NCI-H1694 (cell line): ENCODE data around the gene SERAC1.
"Not testable (repeated sequence)": the region's sequence is repeated elsewhere in the genome, so short reads cannot be mapped to it uniquely, and the experiment has no call there.

ENCODE experiments used
- DNase-seq: peaks from one replicate; lab custom pipeline; 2025; lab: John Stamatoyannopoulos, UW

The SERAC1 gene

DNA sequence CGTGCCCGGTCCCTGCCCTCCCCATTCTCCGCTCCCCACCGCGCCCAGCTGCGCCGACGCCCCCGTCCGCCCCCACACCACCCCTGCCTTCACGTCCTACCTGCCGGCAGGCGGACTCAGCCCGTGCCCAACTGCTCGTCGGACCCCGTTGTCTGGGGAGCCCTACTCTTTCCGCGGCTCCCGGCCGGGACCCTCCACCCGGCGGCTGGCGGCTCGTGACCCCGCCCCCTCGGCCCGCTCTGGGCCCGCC is at the start of gene SERAC1:
Gene SERAC1 (minus strand): TSS at position 223 of the 250 bp plus-strand sequence. CDS start 9,899 bp downstream, outside the sequence.
- no peak for DNase-seq

DNA sequence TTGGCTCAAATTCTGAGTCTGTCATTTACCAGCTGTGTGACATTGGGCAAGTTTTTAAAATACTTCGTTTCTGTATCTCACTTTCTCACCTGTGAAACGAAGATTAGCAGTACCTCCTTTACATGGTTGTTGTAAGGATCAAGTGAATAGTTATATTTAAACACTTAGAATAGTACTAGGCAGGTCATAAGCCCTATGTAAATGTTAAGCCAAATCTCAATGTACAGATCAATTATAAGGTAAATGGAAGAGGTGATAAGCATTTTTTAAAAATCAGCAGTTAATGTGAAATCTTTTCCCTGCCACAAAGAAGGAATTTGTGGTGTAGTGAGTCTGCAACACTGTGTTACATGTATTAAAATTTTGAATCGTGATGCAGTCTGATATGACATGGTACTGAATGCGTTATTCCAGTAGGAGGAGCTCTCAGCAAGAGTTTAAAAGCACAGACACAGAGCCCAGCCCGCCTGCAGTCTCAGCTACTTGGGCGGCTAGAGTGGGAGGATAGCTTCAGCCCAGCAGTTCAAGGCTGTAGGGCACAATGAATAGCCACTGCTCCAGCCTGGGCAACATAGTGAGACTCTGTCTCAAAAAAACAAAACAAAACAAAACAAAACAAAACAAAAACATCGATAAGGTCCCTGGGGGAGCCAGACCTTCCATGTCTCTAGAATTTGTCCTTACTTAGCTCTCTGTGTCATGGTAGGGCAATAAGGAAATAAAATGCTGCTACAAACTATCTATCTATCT is 46.0 kb upstream of the SERAC1 start:
- DNase-seq = peak; percentile 51

DNA sequence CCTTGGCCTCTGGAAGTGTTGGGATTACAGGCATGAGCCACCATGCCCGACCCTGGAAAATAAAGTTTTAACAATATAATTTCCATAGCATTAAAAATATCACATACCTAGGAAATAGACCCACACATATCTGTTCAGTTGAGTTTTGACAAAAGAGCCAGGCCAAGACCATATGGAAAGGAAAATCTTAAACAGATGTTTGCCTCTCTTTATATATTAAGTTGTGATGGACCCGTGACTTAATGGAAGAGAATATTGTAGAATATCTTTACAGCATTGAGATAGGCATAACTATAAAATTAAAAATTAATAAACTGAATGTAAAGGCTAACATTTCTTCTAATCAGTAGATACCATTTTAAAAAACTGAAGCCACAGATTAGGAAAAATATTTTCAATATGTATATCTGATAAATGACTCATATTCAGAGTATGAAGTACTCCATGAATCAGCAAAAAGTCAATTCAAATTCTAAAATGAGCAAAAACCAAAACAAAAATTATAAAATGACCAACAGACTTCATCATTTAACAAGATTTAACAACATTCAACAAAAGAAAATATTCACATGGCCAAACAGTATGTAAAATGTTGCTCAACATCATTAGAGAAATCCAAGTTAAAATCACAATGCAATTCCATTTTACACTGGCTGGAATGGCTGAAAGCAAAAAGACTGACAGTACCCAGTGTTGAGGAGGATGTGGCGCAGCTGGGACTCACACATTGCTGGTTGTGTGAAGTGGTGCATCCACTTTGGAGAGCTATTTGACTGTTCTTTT is 43.4 kb upstream of the SERAC1 start:
- no peak for DNase-seq

DNA sequence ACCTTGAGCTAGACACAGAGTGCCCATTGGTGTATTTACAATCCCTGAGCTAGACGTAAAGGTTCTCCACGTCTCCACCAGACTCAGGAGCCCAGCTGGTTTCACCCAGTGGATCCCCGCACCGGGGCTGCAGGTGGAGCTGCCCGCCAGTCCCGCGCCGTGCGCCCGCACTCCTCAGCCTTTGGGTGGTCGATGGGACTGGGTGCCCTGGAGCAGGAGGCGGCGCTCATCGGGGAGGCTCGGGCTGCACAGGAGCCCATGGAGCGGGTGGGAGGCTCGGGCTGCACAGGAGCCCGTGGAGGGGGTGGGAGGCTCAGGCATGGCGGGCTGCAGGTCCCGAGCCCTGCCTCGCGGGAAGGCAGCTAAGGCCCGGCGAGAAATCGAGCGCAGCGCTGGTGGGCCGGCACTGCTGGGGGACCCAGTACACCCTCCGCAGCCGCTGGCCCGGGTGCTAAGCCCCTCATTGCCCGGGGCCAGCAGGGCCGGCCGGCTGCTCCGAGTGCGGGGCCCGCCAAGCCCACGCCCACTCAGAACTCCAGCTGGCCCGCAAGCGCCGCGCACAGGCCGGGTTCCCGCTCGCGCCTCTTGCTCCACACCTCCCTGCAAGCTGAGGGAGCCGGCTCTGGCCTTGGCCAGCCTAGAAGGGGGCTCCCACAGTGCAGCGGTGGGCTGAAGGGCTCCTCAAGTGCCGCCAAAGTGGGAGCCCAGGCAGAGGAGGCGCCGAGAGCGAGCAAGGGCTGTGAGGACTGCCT is 41.7 kb upstream of the SERAC1 start:
- not testable (repeated sequence) for DNase-seq

DNA sequence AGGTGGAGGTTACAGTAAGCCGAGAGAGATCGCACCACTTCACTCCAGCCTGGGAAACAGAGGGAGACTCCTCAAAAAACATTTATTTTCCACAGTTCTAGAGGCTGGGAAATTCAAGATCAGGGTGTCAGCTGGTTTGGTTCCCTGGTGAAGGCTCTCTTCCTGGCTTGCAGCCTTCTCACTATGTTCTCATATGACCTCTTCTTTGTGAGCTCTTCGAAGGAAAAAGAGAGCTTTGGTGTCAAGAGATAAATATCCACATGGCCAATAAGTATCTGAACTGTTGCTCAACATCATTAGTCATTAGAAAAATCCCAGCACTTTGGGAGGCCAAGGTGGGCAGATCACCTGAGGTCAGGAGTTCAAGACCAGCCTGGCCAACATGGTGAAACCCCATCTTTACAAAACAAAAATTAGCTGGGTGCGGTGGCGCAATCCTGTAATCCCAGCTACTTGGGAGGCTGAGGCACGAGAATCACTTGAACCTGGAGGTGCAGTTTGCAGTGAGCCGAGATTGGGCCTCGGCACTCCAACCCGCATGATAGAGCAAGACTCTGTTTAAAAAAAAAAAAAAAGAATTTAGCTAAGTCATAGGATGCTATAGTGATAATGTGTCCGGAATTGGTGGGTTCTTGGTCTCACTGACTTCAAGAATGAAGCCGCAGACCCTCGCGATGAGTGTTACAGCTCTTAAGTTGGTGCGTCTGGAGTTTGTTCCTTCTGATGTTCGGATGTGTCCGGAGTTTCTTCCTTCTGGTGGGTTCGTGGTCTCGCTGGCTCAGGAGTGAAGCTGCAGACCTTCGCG is 40.4 kb upstream of the SERAC1 start:
- not testable (repeated sequence) for DNase-seq

DNA sequence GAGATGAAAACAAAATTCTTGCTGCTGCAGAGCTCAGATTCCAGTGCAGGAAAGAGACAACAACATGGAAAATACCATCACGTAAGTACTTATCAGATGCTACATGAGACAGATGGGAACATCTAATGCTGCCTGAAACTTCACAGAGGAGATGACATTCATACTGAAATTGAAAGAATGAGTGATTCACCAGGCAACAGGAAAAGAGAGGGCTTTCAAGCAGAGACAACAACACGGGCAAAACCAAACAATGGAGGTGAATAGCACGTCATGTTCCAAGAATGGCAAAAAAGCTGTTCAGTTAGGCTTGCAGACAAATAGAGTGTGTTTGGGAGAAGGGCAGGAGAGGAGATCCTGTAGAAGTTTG is 39.3 kb upstream of the SERAC1 start:
- DNase-seq = no peak

DNA sequence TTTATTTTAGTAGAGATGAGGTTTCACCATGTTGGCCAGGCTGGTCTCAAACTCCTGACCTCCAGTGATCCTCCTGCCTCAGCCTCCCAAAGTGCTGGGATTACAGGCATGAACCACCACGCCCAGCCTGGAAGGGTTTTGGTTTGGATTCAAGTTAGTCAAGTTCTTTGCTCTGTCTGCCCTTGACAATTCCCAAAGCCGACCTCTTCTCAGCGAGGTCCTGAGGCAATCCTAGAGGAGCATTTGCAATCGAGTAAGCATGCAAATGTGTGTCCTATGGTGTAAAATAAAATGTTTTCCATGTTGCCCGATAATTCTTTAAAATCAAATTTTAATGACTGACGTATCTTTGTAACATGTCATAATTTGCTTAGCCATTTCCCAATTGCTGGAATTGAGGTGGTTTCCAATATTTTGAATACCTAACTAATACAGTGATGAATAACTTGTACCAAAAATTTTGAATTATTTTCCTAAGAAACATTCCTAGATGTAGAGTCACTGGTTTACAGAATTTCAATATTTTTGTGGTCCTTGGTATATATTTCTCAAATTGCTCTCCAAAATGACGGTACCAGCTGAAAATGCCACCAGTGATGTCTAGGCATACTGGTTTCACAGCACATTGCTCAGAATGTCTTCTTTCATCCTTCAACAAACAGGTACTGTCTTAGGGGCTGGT is 38.8 kb upstream of the SERAC1 start:
- DNase-seq = no peak

DNA sequence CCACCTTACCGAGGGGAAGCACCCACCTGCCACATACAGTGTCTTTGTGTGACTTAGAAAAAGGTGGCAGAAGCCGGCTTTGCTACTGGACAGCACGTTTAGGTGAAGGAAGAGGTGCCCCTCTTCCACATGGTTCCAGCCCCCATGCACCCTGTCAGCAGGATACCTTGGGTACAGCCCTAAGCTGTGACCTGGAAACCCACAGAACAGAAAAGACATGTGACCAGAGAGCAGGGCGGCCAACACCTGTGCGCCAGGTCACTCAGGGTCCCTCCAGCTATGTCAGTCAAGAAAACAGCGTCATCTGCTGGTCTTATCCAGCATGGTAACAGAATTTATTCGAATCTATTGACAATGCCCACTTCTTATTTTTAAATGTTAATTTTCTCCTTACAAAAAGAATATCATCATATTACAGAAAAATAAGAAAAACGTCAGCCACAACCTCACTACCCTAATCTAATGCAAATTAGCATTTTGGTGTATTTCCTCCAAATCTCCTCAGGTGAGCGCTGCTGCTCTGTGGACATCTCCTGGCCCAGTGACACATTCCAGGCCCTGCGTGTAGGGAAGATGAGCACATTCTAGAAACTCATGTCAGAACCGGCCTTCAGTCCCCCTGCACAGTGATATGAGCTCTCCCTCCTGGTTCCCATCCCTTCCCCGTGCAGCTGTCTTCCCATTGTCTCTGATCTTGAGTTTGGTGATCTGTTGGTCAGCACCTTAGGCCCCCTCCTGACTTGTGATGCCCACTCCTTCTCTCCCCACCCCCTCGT is 37.3 kb upstream of the SERAC1 start:
- no peak for DNase-seq

DNA sequence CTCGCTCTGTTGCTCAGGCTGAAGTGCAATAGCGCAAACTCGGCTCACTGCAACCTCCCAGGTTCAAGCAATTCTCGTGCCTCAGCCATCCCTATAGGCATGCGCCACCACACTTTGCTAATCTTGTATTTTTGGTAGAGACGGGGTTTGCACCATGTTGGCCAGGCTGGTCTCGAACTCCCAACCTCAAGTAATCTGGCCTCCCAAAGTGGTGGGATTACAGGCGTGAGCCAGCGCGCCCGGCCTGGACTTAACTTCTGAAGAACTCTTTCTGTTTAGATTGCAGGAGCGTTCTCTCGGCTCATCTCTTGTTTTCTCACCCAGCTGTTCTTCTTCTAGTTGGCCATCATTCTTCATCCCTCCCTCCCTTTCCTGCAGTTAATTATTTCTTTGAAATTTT is 30.4 kb upstream of the SERAC1 start:
- no peak for DNase-seq

DNA sequence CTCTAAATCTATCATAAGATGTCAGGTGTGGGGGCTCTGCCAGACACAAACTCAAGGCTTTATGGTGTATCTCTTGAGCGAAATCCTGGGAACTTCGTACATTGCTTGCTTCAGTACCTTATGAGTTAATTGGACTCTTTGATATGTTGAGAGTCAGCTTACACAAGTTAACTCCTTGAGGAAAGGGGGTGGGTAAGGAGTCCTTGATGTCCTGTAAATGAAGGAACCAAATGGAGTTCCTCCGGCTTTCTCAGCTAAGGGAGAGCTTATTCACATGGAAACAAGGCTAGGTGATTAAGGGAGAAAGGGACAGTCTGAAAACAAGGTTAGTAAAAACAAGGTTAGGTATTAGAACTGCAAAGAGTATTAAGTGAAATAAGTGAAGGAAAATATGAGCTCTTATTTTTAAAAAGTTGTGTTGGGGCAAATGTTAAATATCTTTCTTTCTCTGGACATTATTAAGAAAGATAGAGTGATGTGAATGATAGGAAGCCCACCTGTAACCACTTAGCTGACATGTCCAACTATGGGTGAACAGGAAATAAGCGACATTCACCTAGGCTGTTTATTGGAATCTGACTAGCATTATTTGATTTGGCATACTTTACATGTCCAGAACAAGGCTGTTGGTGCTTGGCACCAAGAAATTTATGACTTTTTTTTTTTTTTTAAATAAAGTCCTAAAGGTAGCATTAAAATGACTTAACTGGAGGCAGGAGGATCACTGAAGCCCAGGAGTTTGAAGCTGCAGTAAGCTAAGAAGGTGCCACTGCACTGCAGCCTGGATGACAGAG is 26.6 kb upstream of the SERAC1 start:
- no peak for DNase-seq

DNA sequence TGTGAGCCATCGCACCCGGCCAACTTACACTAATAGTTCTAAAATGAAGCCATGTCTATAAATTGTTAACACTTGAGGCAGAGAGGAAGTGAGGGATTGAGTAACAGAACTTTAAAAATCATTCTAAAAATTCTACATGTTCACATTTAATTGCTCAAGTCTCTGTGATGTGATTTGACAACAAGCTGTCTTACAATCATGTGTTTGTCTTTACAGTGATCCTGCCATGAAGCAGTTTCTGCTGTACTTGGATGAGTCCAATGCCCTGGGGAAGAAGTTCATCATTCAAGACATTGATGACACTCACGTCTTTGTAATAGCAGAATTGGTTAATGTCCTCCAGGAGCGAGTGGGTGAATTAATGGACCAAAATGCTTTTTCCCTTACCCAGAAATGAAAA is 23.7 kb upstream of the SERAC1 start:
- DNase-seq = no peak

DNA sequence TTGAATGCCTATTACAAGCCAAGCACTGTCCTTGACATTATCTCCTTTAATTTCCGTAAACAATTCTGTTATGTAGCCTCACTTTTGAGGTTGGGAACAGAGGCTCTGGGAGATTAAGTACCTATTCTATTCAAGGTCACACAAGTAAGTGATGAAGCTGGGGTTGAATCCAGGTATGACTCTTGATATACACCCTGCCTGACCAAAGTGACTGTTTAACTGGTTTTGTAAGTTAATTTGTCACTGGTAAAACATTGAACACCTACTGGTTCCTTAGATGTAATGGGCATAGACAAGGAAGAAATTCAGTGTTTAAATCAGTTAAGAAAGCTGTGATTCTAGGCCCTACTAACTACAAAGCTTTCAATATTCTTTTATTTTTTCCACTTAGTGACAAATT is 23.0 kb upstream of the SERAC1 start:
- no peak for DNase-seq

DNA sequence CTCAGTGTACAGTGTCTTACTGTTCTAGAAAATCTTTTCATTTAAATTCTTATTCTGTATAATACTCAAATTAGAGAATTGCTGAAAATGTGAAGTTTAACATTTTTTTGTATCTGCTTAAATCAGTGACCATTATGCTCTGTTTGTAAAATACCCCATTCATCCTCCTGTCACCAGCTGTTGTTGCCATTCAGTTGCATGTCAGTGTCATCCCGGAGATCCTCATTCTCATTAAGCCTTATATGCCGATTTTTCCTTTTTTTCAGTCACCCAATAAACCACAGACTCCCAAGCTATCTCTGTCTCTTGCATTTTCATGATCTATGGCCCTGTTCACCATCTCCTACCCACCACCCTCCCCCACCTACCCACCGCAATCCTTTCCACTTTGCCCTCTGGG is 20.5 kb upstream of the SERAC1 start:
- DNase-seq = no peak

DNA sequence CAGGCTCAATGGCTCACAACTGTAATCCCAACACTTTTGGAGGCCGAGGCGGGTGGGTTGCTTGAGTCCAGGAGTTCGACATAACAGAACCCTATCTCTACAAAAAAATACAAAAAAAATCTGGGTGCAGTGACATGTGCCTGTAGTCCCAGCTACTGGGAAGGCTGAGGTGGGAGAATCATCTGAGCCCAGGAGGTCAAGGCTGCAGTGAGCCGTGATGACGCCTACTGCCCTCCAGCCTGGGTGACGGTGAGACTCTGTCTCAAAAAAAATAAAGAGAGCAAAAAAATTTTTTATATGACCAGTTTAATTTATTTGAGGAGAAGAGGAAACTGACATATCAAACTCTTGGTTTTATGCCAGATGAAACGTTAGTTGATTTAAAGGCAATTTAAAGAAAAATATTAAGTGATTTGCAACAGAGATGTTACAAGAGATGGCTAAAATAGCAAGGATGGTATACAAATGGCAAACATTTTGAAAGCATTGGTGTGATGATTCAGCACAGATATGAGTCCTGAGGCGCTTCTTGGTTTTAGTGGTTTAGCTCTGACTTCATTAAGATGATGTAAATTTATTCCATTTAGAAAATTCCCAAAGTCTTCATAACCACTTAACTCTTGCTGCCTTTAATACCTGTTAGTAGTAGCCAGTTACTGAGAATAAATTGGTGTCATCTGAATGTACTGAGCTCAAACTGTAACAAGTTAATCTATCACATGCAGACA is 17.8 kb upstream of the SERAC1 start:
- DNase-seq = no peak

DNA sequence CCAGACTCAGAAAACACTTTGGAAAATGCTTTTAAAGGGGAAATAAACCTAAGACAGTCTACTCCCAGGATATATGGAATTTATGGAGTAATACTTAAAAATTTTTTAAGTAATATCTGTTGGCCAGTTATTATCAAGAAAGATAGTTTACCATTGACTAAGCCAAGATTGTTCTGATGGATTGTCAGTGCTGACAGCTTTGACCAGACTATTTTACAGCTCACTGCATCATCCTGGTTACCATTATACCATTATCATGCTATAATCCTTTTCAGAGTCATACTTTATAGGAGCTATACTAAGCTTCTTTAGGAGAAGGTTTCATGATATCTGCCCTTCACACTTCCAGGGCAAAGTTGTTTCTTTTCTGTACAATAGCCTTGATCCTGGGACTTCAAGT is 16.5 kb upstream of the SERAC1 start:
- no peak for DNase-seq

DNA sequence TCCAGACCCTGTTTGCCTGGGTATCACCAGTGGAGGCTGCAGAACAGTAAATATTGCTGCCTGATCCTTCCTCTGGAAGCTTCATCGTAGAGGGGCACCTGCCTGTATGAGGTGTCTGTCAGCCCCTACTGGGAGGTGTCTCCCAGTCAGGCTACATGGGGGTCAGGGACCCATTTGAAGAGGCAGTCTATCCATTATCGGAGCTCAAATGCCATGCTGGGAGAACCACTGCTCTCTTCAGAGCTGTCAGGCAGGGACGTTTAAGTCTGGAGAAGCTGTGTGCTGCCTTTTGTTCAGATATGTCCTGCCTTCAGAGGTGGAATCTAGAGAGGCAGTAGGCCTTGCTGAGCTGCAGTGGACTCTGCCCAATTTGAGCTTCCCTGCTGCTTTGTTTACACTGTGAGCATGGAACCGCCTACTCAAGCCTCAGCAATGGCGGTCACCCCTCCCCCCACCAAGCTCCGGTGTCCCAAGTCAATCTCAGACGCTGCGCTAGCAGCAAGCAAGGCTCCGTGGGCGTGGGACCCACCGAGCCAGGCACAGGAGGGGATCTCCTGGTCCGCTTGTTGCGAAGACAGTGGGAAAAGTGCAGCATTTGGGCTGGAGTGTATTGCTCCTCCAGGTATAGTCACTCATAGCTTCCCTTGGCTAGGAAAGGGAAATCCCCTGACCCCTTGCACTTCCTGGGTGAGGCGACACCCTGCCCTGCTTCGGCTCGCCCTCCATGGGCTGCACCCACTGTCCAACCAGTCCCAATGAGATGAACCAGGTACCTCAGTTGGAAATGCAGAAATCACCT is 15.3 kb upstream of the SERAC1 start:
- DNase-seq = not testable (repeated sequence)

DNA sequence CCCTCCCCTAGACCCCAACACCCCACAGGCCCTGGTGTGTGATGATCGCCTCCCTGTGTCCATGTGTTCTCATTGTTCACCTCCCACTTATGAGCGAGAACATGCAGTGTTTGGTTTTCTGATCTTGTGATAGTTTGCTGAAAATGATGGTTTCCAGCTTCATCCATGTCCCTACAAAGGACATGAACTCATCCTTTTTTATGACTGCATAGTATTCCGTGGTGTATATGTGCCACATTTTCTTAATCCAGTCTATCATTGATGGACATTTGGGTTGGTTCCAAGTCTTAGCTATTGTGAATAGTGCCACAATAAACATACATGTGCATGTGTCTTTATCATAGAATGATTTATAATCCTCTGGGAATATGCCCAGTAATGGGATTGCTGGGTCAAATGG is 9.7 kb upstream of the SERAC1 start:
- DNase-seq = not testable (repeated sequence)

DNA sequence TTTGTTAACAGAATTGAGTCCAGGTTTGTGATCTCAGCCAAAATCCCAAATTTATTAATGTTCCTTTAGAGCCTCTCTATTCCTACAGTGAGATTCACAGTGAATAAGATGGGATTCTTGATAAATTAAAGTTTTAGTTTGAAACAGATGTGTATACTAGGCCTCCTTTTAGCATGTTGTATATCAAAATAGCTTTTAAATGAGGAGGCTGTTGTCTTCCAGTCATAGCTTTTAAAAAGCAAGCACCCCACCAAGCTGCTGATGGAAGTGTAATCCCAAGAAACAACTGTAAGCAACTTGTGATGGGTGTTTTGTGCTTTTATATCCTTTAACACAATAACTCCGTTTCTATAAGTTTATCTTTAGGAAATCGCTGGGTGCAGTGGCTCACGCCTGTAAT is 7.0 kb upstream of the SERAC1 start:
- no peak for DNase-seq

DNA sequence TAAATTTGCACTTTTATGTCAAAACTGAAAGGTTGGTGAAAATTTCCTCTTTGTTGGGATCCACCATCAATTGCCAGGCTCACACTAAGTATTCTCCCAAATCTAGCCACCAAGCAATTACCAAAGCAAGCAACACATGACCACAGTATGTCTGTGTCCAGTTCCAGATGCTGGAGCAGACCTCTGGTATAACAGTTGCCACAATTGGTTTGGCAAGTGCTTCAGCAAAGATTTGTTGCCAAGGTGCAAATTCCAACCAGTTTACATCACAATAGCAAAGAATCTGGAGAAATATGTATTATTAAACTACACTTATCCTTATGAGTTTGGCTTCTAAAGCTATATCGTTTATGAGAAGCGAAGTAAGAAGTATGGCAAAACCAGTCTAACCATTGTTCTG is 6.5 kb upstream of the SERAC1 start:
- no peak for DNase-seq
